ENCODE results near the gene TMEM109.

TMEM109 gene

DNA sequence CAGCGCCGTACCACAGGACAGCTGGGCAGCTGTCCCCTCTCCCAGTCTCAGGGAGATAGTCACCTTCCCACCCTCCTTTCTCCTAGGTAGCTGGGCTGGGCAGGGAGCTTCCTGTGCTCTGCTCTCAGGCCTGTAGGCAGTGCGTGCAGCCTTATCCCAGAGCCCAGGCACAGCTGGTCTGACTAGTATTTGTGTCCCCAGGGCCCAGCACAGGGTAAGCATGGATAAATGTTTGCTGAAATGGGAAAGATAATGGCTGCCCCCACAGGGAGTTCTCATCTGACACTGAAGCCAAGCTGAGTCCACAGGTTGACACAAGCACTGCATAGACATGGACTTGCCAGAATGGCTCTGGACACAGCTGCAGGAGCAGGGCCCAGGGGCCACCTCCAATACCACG, 28.3 kb downstream of the TMEM109 start:
- no peak for DNase-seq (ENCODE audit: low spot score)

GRCh38 chr11:60942970-60943565, 29.1 kb downstream of the TMEM109 start:
- DNase-seq (ENCODE audit: low spot score), result no peak

GRCh38 chr11:60944490-60945294, 30.7 kb downstream of the TMEM109 start:
- DNase-seq (ENCODE audit: low spot score), result no peak

DNA sequence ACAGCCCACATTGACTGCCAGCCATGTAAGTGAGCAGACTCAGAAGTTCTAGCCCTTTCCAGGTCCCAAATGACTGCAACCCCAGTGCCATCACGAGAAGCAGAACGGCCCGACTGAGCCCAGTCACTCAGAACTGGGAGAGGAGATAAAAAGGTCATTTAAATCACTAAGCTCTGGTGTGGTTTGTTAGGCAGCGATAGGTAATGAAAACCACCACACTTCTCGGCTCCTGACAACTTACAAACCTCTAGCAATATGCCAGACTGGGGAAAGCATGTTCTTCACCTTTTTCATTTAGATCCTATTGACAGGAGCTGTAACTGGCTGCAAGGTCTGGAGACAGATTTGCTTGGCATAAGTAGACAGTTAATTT, 31.3 kb downstream of the TMEM109 start:
- DNase-seq (ENCODE audit: low spot score), result no peak

DNA sequence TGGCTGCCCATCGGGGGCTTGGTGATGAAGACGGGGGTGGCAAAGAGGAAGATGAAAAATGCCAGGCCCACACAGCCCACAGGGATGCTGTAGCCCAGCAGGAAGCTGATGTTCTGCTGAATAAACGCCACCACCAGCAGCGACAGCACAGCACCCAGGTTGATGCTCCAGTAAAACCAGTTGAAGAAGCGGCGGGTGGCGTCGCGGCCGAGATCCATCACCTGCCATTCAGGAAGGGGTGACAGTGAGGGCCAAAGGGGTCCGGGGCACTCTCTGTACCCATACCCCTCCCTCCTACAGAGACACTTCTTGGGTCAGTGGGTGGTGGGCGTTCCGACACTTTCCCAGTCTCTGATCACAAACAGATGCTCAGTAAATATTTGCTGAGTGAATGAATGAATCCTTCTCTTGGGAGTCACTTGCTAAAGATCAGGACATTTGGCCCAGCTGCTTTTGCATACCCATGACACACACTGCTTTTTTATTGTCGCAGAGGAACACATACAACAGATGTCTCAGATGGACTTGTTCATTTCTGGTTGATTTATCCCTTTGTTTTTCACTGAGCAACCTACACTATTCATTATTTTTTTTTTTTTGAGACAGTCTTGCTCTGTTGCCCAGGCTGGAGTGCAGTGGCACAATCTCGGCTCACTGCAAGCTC, 32.8 kb downstream of the TMEM109 start:
- DNase-seq (ENCODE audit: low spot score), result no peak

GRCh38 chr11:60947700-60948099, 33.7 kb downstream of the TMEM109 start:
- DNase-seq (ENCODE audit: low spot score), result peak; percentile 53

- peak; percentile 73 for DNase-seq (ENCODE audit: low spot score)
Measured at GRCh38 chr11:60948250-60948649, 34.3 kb downstream of the TMEM109 start.

DNA sequence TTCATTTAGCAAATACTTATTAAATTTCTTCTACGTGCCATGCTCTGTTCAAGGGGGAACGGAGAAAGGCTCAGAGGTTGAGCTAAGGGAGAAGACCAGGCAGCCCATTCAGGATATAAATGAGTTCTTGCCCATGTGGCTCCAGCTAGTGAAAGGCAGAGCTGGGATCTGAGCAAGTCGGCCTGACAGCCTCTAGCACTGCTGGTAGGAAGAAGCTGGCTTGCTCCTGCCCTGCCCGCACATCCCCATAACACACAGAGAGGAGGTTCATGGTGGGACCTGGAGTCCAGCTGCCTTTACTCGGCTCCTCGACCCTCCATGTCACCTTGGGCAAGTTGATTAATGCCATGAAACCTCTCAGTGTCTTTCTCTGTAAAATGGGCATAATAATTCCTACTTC, 36.1 kb downstream of the TMEM109 start:
- DNase-seq (ENCODE audit: low spot score), result no peak

DNA sequence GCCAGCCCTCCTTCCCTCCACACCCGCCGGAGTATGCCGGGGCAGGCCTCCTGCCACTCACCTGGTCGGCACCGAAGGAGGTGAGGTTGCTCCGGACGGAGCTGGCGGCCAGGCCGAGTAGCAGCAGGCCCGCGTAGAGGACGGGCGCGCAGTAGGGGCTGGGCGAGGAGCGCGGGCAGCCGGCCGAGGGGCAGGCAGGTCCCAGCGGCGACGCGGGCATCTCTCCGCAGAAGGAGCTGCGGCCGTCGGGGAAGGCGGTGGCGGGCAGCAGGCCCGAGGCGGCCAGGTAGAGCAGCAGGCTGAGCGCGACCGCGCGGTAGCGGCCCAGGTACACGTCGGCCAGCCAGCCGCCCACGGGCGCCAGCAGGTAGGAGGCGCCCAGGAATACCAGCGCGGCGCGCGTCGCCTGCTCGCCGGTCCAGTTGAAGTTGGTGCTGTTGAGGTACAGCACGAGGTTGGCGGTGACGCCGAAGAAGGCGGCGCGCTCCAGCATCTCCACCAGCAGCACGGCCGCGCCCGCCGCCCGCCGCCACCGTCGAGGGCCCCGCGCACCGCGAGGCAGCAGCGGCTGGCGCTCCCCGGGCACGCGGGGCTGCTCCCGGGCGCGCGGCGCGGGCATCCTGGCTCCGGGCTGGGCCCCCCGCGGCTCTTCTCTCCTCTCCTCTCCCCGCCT, 37.1 kb downstream of the TMEM109 start:
- no peak for DNase-seq (ENCODE audit: low spot score)

DNA sequence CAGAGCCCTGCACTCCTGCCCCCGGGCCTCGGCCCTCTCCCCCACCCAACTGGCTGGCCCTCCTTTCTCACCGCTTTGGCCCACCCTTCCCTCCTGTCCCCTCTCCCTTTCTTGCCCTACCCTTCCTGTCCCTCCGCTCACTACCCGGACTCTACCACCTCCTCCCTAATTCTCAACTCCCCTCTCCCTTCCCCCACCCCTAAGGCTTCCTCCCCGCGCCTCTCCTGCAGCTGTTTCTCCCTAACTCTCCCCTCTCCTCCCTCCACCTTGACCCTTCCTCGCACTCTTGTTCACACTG, 37.6 kb downstream of the TMEM109 start:
- no peak for DNase-seq (ENCODE audit: low spot score)

DNA sequence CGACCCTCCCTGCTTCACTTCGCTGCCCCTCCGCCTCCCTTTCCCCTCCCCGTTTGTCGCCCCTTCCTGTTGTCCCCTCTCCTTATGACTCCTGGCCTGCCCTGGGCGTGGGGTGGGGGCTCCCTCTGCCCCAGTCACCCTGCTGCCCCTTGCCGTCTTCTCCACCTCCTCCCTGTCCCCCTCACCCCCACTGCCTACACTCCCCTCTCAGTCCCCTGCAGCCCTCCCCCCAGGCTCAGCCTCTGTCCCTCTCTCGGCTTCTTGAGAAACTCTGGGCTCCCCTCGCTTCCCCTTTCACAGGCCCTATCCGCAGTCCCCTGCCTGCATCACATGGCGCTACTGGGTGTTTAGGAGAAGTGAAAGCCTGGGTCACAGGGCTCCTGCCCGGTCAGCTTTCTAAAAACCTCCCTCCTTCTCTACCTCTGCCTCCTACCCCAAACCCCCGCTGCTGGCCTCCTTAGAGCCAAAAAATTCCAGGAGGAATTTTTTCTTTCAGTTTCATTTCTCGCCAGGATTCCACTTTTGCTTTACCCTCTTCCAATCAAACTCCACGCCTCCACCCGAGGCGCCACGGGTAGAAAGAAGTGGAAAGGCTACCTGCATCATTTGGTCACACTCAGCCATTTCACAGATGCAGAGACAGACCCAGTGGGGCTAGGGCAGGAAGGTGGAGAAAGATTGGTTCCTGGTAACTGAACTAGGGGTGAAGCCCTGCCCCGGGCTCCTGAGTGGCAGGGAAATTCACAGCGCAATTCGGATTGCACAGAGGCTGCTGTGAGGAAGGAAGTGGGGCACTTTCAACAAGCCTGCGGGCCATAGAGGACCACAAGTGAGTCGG, 38.2 kb downstream of the TMEM109 start, which contains the start of gene SLC15A3:
SLC15A3 (minus strand) TSS at position 273 of the 838 bp plus-strand sequence. CDS start 625 bp downstream, outside the sequence.
- DNase-seq (ENCODE audit: low spot score), result peak; percentile 78

DNA sequence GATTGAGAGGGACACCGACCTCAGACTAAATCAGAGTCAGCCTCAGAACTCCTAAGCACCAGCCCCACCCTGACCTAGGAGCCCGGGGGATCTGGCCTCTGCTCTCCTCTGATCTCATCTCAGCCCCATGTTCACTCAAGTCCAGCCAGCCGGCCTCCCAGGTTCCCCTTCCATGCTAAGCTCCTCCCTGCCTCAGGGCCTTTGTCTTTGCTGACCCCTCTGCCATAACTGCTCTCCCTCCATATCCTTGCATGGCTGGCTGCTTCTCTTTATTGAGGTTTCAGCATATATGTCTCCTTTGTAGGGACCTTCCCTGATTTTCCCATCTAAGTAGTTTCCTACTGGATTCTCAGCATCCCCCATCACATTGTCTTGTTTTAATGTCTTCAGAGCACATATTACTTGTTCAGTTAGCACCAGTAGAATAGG, 38.8 kb downstream of the TMEM109 start:
- DNase-seq (ENCODE audit: low spot score), result no peak

GRCh38 chr11:60953781-60954180, 39.8 kb downstream of the TMEM109 start:
- DNase-seq (ENCODE audit: low spot score), result peak; percentile 58

- DNase-seq (ENCODE audit: low spot score), result peak; percentile 39
Measured at GRCh38 chr11:60954421-60954820, 40.5 kb downstream of the TMEM109 start.

- peak; percentile 55 for DNase-seq (ENCODE audit: low spot score)
Measured at GRCh38 chr11:60955571-60955970, 41.6 kb downstream of the TMEM109 start.

GRCh38 chr11:60957188-60957587, 43.2 kb downstream of the TMEM109 start:
- no peak for DNase-seq (ENCODE audit: low spot score)

DNA sequence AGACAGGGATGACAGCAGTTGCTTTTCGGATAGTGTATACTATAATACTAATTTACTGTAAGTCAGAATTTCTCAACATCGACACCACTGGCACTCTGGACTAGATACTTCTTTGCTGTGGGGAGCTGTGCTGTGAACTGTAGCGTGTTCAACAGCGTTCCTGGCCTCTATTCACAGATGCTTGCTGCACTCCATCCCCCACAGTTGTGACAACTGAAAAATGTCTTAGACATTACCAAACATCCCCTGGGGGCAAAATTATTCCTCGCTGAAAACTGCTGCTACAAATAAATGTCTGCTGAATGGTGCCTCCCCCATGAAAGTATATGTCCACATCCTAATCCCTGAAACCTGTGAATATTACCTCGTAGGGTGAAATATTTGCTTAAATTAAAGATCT, 45.5 kb downstream of the TMEM109 start:
- no peak for DNase-seq (ENCODE audit: low spot score)

DNA sequence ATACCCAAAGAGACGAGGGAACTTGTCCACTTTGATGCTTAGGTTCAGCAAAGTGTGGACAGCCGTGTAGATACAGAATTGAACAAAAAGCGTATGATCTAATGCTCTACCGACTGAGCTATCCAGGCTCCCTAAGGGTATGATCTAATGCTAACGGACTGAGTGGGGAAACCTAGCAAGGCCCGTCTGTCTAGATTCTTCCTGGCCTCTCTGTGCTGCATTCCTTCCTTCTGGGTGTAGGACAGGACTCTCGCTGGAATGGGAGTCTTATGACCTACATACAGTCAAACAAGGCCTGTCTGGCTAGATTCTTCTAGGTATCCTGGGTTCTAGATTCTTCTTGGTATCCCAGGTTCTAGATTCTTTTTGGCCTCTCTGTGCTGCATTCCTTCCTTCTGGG, 46.4 kb downstream of the TMEM109 start:
- no peak for DNase-seq (ENCODE audit: low spot score)

GRCh38 chr11:60964801-60965200, 50.8 kb downstream of the TMEM109 start:
- no peak for DNase-seq (ENCODE audit: low spot score)

- DNase-seq (ENCODE audit: low spot score), result no peak
Measured at GRCh38 chr11:60966890-60967289, 52.9 kb downstream of the TMEM109 start.

GRCh38 chr11:60968223-60968622, 54.3 kb downstream of the TMEM109 start:
- no peak for DNase-seq (ENCODE audit: low spot score)

DNA sequence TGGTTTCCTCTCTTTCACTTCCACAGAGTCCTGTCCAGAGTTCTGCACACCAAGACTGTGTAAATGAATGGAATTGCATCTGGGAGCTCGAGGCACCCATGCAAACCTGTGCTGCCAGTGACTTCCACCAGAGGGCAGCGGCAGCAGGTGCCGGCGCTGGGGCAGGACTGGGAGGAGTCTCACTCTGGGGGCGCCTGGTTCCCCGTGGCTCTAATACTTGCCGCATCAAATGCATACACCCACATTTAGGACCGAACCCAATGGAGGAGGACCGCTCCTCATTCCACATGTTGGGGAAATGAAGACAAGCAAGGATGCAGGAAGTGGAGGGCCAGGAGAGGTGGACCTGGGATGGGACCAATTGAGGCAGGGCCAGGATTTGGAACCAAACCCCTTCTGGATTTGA, 56.4 kb downstream of the TMEM109 start:
- DNase-seq (ENCODE audit: low spot score), result no peak

Measured in pons (tissue), 1 donor.